Esophagus muscularis mucosa (tissue), 4 donors: ENCODE results near the gene UTP4. TPM values are rescaled to one million over a fixed set of nuclear protein-coding genes. Genes with fewer than 3 reads are reported as not detected.
A peak's percentile ranks its signal among the peaks of the same experiment; 100 is the strongest.

ENCODE experiments used
- DNase-seq: peaks from one replicate; pipeline ENCODE4 v3.0.0-alpha.2; 2017; ENCODE audit errors: extremely low spot score
- H3K27ac ChIP-seq, 4 donors: fragments of 200-600 bp; sonication (generic); replicated peaks in 1 of 4; 1 replicate in 3 of 4; 2 replicates in 1 of 4; pipeline ENCODE4 v1.5.1; 2016 to 2019; ENCODE audit warnings: mild to moderate bottlenecking in 1 of 4
- H3K27me3 ChIP-seq, 4 donors: fragments of 200-600 bp; sonication (generic); one replicate each; pipeline versions ENCODE4 v1.5.1 to v1.6.0; 2016 to 2019
- H3K36me3 ChIP-seq, 4 donors: fragments of 200-600 bp; sonication (generic); one replicate each; pipeline ENCODE4 v1.5.1; 2016 to 2019
- H3K4me1 ChIP-seq, 4 donors: fragments of 200-600 bp; sonication (generic); one replicate each; pipeline ENCODE4 v1.5.1; 2016 to 2019
- H3K4me3 ChIP-seq, 4 donors: fragments of 200-600 bp; sonication (generic); 1 replicate in 2 of 4; 2 replicates in 2 of 4; pipeline ENCODE4 v1.5.1; 2016 to 2019; ENCODE audit warnings: mild to moderate bottlenecking in 4 of 4, moderate library complexity in 1 of 4
- H3K9me3 ChIP-seq, 4 donors: fragments of 200-600 bp; sonication (generic); 1 replicate in 3 of 4; 2 replicates in 1 of 4; pipeline ENCODE4 v1.5.1; 2016 to 2019
- CTCF ChIP-seq, 3 experiments: fragments of 200-600 bp in 2 of 3; fragments of 450-650 bp in 1 of 3; sonication (generic) in 2 of 3; IDR thresholded peaks; one replicate each; pipeline ENCODE4 v1.5.1; 2017 to 2019; ENCODE audit warnings: antibody characterized with exemption in 3 of 3, mild to moderate bottlenecking in 2 of 3, moderate library complexity in 1 of 3
- EP300 ChIP-seq: sonication (generic); formaldehyde crosslinking; IDR thresholded peaks from one replicate; pipeline ENCODE4 v1.6.1; 2017; ENCODE audit warnings: antibody characterized with exemption
- POLR2A ChIP-seq: fragments of 450-650 bp; IDR thresholded peaks from one replicate; pipeline ENCODE4 v1.6.1; 2017; ENCODE audit warnings: antibody characterized with exemption, moderate library complexity, mild to moderate bottlenecking, low read depth
- POLR2AphosphoS5 ChIP-seq, 2 donors: sonication (generic); formaldehyde crosslinking; IDR thresholded peaks; one replicate each; pipeline ENCODE4 v1.6.1; 2017; ENCODE audit warnings: antibody characterized with exemption in 2 of 2
- WGBS: methylation state at CpG from one replicate; pipeline ENCODE4 v1.1.5; 2018; 5-methylcytosine and 5-hydroxymethylcytosine counted together
- intact Hi-C: fragments of 100-400 bp; cut with DNase I; formaldehyde crosslinking; loops from one replicate; pipeline ENCODE4 v1.15.1; 2023
- total RNA-seq, 4 donors: library from RNA; depleted of rRNA; stranded (reverse); fragments of >200 nt; gene quantifications; one replicate each; pipeline versions ENCODE4 v1.1.0 to v1.2.1, GENCODE V29; 2016

The UTP4 gene
- total RNA-seq, 4 donors from 2014 or later: 23.3 to 32.6 (median 24.0) TPM

- DNase-seq: no peak
- Histone ChIP-seq H3K4me1 (peaks cover 30 to 60% (median 53%) of the 10 kb centered on the region in 4 donors), H3K27me3 (no peaks in the 10 kb centered on the region), H3K9me3 (no peaks in the 10 kb centered on the region), H3K27ac (peak overlapping the region in 3 of 4 donors; percentile 44 to 66 (median 51)), H3K4me3 (no peak overlapping the region), H3K36me3 (no peaks in the 10 kb centered on the region)
- WGBS: 28% methylated on average over 10 of the region's 10 CpGs
- no peak for TF ChIP-seq CTCF (IDR thresholded peaks at IDR 0.05)
- no peak for TF ChIP-seq POLR2A
- TF ChIP-seq POLR2AphosphoS5 (IDR thresholded peaks at IDR 0.05): no peak
- no peak for TF ChIP-seq EP300
- intact Hi-C loops: no loop called here
Measured at GRCh38 chr16:69182730-69183416, 50.4 kb downstream of the UTP4 start.

GRCh38 chr16:69186642-69187445 is 54.4 kb downstream of the UTP4 start, which contains the start of gene SNTB2:
Gene SNTB2, plus strand, starts transcription at chr16:69187164. Its CDS starts 3 bp downstream, at chr16:69187167.
- DNase-seq: peak; percentile 98
- no peaks in the 10 kb centered on the region for H3K36me3 ChIP-seq
- H3K27ac ChIP-seq: peak within 1 kb of the TSS; percentile 90 to 96 (median 94)
- peak within 1 kb of the TSS; percentile 77 to 94 (median 88) for H3K4me3 ChIP-seq
- no peaks in the 10 kb centered on the region for H3K9me3 ChIP-seq
- 2% methylated on average over 20 of the region's 69 CpGs for WGBS
- no peak for TF ChIP-seq CTCF (IDR thresholded peaks at IDR 0.05)
- TF ChIP-seq POLR2A: peak; percentile 64
- peak; percentile 93 to 96 for TF ChIP-seq POLR2AphosphoS5 (IDR thresholded peaks at IDR 0.05)
- no peak for TF ChIP-seq EP300
- H3K4me1 ChIP-seq: peaks cover 17 to 71% (median 61%) of the 10 kb centered on the region in 4 donors
- no peaks in the 10 kb centered on the region for H3K27me3 ChIP-seq
- intact Hi-C loops: no loop called here

GRCh38 chr16:69187446-69188235 is 55.2 kb downstream of the UTP4 start:
- no peaks in the 10 kb centered on the region for H3K36me3 ChIP-seq
- peaks cover 18 to 72% (median 61%) of the 10 kb centered on the region in 4 donors for H3K4me1 ChIP-seq
- H3K27ac ChIP-seq: peak overlapping the region; percentile 90 to 96 (median 94)
- no peak for TF ChIP-seq CTCF (IDR thresholded peaks at IDR 0.05)
- peak in 1 of 2 donors; percentile 39 for TF ChIP-seq POLR2AphosphoS5 (IDR thresholded peaks at IDR 0.05)
- H3K9me3 ChIP-seq: no peaks in the 10 kb centered on the region
- no peaks in the 10 kb centered on the region for H3K27me3 ChIP-seq
- WGBS: 0% methylated on average over 5 of the region's 76 CpGs
- no peak for DNase-seq
- H3K4me3 ChIP-seq: peak overlapping the region; percentile 77 to 94 (median 88)
- intact Hi-C loops: no loop called here

- intact Hi-C loops: no loop called here
- peaks cover 15 to 71% (median 59%) of the 10 kb centered on the region in 4 donors for H3K4me1 ChIP-seq
Measured at GRCh38 chr16:69188236-69188549, 55.7 kb downstream of the UTP4 start.

More at GRCh38 chr16:69188236-69188549, 55.7 kb downstream of the UTP4 start:
- no peaks in the 10 kb centered on the region for H3K36me3 ChIP-seq
- no peaks in the 10 kb centered on the region for H3K27me3 ChIP-seq
- no peak for DNase-seq
- TF ChIP-seq EP300: no peak
- peak in 1 of 2 donors; percentile 21 for TF ChIP-seq POLR2AphosphoS5 (IDR thresholded peaks at IDR 0.05)
- no peak for TF ChIP-seq POLR2A
- TF ChIP-seq CTCF (IDR thresholded peaks at IDR 0.05): no peak
- H3K9me3 ChIP-seq: no peaks in the 10 kb centered on the region
- H3K27ac ChIP-seq: peak overlapping the region; percentile 90 to 96 (median 94)
- peak overlapping the region; percentile 77 to 94 (median 88) for H3K4me3 ChIP-seq
- 0% methylated on average over 5 of the region's 5 CpGs for WGBS
